ENCODE data around the gene STON2.

GRCh38 chr14:81390696-81391095 lies 9.4 kb downstream of the STON2 start:
- TF ChIP-seq EZH2phosphoT487 (conservative IDR thresholded peaks at IDR 0.05; ENCODE audit: low read length) (no peak), CTCF (IDR thresholded peaks at IDR 0.05; ENCODE audit: insufficient read depth, low read length, poor library complexity, severe bottlenecking) (no peak)
